Hepatocyte (in vitro differentiated cells): ENCODE results near the gene GSTT2. TPM values are rescaled to one million over a fixed set of nuclear protein-coding genes. Genes with fewer than 3 reads are reported as not detected.
"Not testable (repeated sequence)": the region's sequence is repeated elsewhere in the genome, so short reads cannot be mapped to it uniquely, and the experiment has no call there.

Experiments used
- DNase-seq: peaks from one replicate; pipeline ENCODE4 v3.0.0-alpha.2; 2016; ENCODE audit warnings: low spot score
- H2AFZ ChIP-seq: fragments of 200-600 bp; sonication (generic); 2 replicates; pipeline ENCODE4 v1.6.0; 2016; ENCODE audit warnings: antibody characterized with exemption, mild to moderate bottlenecking
- H3K27ac ChIP-seq: fragments of 200-600 bp; sonication (generic); 2 replicates; pipeline ENCODE4 v1.5.1; 2016; ENCODE audit warnings: mild to moderate bottlenecking
- H3K27me3 ChIP-seq: fragments of 200-600 bp; sonication (generic); 2 replicates; pipeline ENCODE4 v1.6.1; 2016
- H3K36me3 ChIP-seq: fragments of 200-600 bp; sonication (generic); replicated peaks from 2 replicates; pipeline ENCODE4 v1.5.1; 2016; ENCODE audit warnings: low read depth; ENCODE audit not compliant: insufficient read depth
- H3K4me1 ChIP-seq: fragments of 200-600 bp; sonication (generic); 2 replicates; pipeline ENCODE4 v1.5.1; 2016; ENCODE audit warnings: mild to moderate bottlenecking, moderate library complexity; ENCODE audit not compliant: insufficient read depth
- H3K4me2 ChIP-seq: fragments of 200-600 bp; sonication (generic); 2 replicates; pipeline ENCODE4 v1.6.0; 2016
- H3K4me3 ChIP-seq: fragments of 200-600 bp; sonication (generic); 2 replicates; pipeline ENCODE4 v1.5.1; 2016; ENCODE audit warnings: mild to moderate bottlenecking
- H3K79me2 ChIP-seq: fragments of 200-600 bp; sonication (generic); 2 replicates; pipeline ENCODE4 v1.6.0; 2017; ENCODE audit warnings: mild to moderate bottlenecking
- H3K9me2 ChIP-seq: fragments of 200-600 bp; sonication (generic); replicated peaks from 2 replicates; pipeline ENCODE4 v1.6.0; 2017; ENCODE audit warnings: mild to moderate bottlenecking; ENCODE audit not compliant: insufficient read depth
- H3K9me3 ChIP-seq: fragments of 200-600 bp; sonication (generic); 2 replicates; pipeline ENCODE4 v1.5.1; 2016; ENCODE audit warnings: low read depth, mild to moderate bottlenecking
- H4K20me1 ChIP-seq: fragments of 200-600 bp; sonication (generic); 2 replicates; pipeline ENCODE4 v1.6.0; 2016; ENCODE audit warnings: mild to moderate bottlenecking; ENCODE audit not compliant: insufficient read depth, poor library complexity, severe bottlenecking
- EZH2 ChIP-seq: fragments of 200-600 bp; sonication (generic); IDR thresholded peaks from 2 replicates; pipeline ENCODE4 v1.6.1; 2016; ENCODE audit warnings: antibody characterized with exemption, mild to moderate bottlenecking, borderline replicate concordance
- EZH2phosphoT487 ChIP-seq: fragments of 200-600 bp; sonication (generic); IDR thresholded peaks from one replicate; pipeline ENCODE4 v1.6.1; 2018; ENCODE audit warnings: antibody characterized with exemption, mild to moderate bottlenecking, low read depth, moderate library complexity; ENCODE audit not compliant: unreplicated experiment, severe bottlenecking
- WGBS: methylation state at CpG from one replicate; pipeline ENCODE4 v1.1.6; 2016; ENCODE audit warnings: low lambda C conversion rate; ENCODE audit errors: missing lambda C conversion rate; 5-methylcytosine and 5-hydroxymethylcytosine counted together
- polyA plus RNA-seq: library from polyadenylated mRNA; unstranded; fragments of >200 nt; fragmentation: Nextera tagmentation; extraction: Ambion mirVana; gene quantifications from 2 replicates; pipeline ENCODE4 v1.2.1, GENCODE V29; 2016
- total RNA-seq: library from RNA; depleted of rRNA; stranded (reverse); fragments of >200 nt; gene quantifications from 2 replicates; pipeline ENCODE4 v1.2.3, GENCODE V29; 2014
- TF ChIP-seq, protein P1 (sequence below): fragments of 200-600 bp; sonication (generic); IDR thresholded peaks from 2 replicates; pipeline ENCODE4 v1.5.1; 2016; ENCODE audit warnings: antibody characterized with exemption, mild to moderate bottlenecking; ENCODE audit not compliant: poor library complexity

GSTT2 gene
- total and polyA plus RNA-seq, 2 experiments from 2014 or later, result not detected

DNA sequence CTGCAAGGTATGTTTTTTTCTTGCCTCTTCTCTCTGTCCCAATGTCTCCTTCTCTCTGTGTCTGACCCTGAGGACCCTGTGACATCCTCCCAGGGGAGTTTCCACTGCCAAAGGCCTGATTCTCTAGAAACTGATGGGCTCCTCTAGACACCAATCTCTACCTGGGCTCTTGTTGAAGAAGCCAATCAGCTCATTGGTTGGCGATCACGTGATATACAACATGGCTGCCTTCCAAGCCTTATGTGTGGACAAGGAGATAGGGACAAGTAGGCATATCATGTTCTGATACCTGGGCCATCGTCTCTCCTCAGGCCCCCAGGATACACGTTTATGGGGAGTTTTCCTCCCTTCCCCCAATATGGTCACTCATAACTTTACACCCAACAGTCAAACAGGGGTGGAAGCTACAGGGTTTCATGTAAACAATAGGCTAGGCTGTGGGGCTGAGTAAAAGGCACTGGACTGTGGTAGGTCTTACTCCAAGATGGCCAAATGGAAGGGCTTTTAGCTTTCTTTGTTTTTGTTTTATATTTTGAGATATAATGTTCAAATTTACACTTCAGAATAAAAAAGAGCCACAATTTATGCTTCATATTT lies 13.7 kb downstream of the GSTT2 start:
- H3K4me1 ChIP-seq, H3K4me2 ChIP-seq, H3K9me2 ChIP-seq, H3K27ac ChIP-seq, H3K27me3 ChIP-seq, H3K79me2 ChIP-seq, H3K4me3 ChIP-seq, H2AFZ ChIP-seq, H3K36me3 ChIP-seq, H3K9me3 ChIP-seq, DNase-seq, H4K20me1 ChIP-seq: not testable (repeated sequence)
- WGBS, result 61% methylated on average over 4 of the region's 4 CpGs

DNA sequence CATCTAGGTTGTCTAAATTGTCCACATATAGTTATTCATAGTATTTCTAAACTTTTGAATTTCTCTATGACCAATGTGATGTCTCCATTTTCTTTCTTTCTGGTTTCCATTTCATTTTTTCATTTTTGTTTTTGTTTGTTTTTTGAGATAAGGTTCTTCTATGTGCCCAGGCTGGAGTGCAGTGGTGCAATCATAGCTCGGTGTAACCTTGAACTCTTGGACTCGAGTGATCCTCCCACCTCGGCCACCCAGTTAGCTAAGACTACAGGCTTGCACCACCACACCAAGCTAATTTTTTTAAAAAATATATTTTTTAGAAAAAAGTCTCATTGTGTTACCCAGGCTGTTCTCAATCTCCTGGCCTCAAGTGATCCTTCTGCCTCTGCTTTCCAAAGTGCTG lies 17.2 kb downstream of the GSTT2 start:
- no peak for DNase-seq
- 75% methylated on average over 3 of the region's 3 CpGs for WGBS
- Histone ChIP-seq H3K36me3 (no peaks in the 10 kb centered on the region), H3K4me2 (no peak overlapping the region), H3K4me1 (no peaks in the 10 kb centered on the region), H4K20me1 (no peaks in the 10 kb centered on the region), H3K4me3 (no peak overlapping the region), H3K9me2 (no peaks in the 10 kb centered on the region), H3K27ac (no peak overlapping the region), H3K27me3 (no peaks in the 10 kb centered on the region), H2AFZ (no peak overlapping the region), H3K9me3 (no peaks in the 10 kb centered on the region), H3K79me2 (no peaks in the 10 kb centered on the region)
- TF ChIP-seq, protein P1, sequence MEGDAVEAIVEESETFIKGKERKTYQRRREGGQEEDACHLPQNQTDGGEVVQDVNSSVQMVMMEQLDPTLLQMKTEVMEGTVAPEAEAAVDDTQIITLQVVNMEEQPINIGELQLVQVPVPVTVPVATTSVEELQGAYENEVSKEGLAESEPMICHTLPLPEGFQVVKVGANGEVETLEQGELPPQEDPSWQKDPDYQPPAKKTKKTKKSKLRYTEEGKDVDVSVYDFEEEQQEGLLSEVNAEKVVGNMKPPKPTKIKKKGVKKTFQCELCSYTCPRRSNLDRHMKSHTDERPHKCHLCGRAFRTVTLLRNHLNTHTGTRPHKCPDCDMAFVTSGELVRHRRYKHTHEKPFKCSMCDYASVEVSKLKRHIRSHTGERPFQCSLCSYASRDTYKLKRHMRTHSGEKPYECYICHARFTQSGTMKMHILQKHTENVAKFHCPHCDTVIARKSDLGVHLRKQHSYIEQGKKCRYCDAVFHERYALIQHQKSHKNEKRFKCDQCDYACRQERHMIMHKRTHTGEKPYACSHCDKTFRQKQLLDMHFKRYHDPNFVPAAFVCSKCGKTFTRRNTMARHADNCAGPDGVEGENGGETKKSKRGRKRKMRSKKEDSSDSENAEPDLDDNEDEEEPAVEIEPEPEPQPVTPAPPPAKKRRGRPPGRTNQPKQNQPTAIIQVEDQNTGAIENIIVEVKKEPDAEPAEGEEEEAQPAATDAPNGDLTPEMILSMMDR, result no peak
- TF ChIP-seq EZH2, result no peak

DNA sequence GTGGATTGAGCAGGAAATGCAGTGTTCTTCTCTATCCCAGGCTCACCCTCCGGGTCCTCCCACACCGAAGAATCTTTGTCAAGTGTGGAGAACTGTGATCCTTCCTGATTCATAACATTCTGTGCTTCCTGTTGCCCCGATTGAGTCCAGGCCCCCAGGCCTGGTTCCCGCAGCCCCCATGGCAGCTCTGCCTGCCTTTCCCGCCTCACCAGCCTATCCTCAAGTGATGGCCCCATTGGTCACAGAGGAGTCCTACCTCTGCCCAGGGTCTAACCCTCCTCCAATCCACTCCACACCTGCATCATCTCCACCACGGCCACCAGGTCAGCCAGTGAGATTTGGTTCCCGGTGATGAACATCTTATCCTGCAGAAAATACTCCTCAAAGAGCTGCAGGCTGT lies 19.8 kb downstream of the GSTT2 start:
- DNase-seq, H3K4me2 ChIP-seq, H3K4me1 ChIP-seq, H3K27me3 ChIP-seq, H3K9me3 ChIP-seq, H3K79me2 ChIP-seq, H3K36me3 ChIP-seq, H3K4me3 ChIP-seq, H3K9me2 ChIP-seq, H3K27ac ChIP-seq, H4K20me1 ChIP-seq, H2AFZ ChIP-seq: not testable (repeated sequence)
- 84% methylated on average over 7 of the region's 7 CpGs for WGBS

DNA sequence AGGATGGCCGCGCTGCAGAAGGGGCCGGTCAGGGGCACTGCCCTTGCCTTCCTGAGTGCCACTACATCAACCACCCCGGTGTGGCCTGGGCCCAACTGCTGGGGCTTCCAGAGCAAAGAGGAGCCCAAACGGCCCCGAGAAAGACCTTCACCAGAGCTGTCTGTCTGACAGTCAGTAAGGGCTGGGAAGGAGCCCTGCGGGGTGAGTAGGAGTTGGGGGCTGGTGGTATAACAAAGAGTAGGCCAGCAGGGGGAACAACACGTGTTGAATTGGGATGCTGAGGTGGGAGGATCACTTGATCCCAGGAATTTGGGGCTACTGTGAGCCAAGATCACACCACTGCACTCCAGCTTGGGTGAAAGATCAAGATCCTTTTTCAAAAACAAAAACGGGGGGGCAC lies 21.4 kb downstream of the GSTT2 start:
- H2AFZ ChIP-seq, result no peak overlapping the region
- H3K4me2 ChIP-seq, result no peak overlapping the region
- no peaks in the 10 kb centered on the region for H3K36me3 ChIP-seq
- no peak overlapping the region for H3K4me3 ChIP-seq
- H3K9me3 ChIP-seq, result no peaks in the 10 kb centered on the region
- H3K4me1 ChIP-seq, result no peaks in the 10 kb centered on the region
- DNase-seq, result no peak
- 86% methylated on average over 9 of the region's 9 CpGs for WGBS
- no peaks in the 10 kb centered on the region for H3K27me3 ChIP-seq
- no peaks in the 10 kb centered on the region for H3K9me2 ChIP-seq
- H4K20me1 ChIP-seq, result no peaks in the 10 kb centered on the region
- H3K79me2 ChIP-seq, result no peaks in the 10 kb centered on the region
- TF ChIP-seq, protein P1, result no peak
- no peak overlapping the region for H3K27ac ChIP-seq

DNA sequence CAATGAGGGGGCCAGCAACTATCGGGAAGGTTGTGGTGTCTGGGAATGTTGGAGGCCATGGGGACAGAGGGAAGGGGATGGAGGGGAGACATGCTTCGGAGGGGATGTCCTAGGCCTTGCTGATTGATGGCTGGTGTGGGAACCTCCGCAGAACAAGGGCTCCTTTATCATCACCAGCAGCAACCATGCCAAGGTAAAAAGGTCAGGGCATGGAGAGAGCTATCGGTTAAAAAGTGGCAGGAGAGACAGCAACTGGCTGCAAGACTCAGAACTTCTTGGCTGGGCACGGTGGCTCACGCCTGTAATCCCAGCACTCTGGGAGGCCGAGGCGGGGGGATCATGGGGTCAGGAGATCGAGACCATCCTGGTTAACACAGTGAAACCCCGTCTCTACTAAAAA lies 22.3 kb downstream of the GSTT2 start:
- Histone ChIP-seq H4K20me1 (no peaks in the 10 kb centered on the region), H3K4me3 (no peak overlapping the region), H3K9me2 (no peaks in the 10 kb centered on the region), H3K79me2 (no peaks in the 10 kb centered on the region), H3K36me3 (no peaks in the 10 kb centered on the region), H3K27me3 (no peaks in the 10 kb centered on the region), H3K4me2 (no peak overlapping the region), H3K9me3 (no peaks in the 10 kb centered on the region), H3K27ac (no peak overlapping the region), H2AFZ (no peak overlapping the region), H3K4me1 (no peaks in the 10 kb centered on the region)
- no peak for DNase-seq
- 90% methylated on average over 10 of the region's 10 CpGs for WGBS
- TF ChIP-seq EZH2, result no peak
- TF ChIP-seq, protein P1, result no peak
- TF ChIP-seq EZH2phosphoT487, result no peak
